Measurements from ENCODE around the gene MYO5A. TPM values are rescaled to one million over a fixed set of nuclear protein-coding genes. Genes with fewer than 3 reads are reported as not detected.

Gene MYO5A
- total RNA-seq, 4 donors from 2014 or later: 10.9 to 151 (median 17.0) TPM

DNA sequence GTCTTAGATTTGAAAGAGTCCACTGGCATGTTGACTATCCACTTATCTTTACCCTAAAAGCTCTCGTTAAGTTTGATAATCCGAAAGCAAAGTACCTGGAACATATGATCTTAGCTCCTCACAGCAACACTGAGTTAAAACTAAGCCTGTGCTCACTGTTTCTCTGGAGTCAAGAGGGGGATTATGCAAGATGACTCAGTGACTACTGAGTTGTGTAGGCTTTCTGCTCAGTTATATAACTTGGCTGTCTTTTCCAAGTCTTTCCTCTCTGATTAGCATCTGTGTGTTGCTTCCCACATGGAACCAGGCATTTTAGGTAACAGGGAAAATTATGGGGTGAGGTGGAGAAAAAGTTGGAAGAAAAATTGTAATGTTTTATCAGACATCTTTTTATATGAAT is 201.9 kb downstream of the MYO5A start:
- H3K27ac ChIP-seq: no peak overlapping the region
- H3K36me3 ChIP-seq: no peaks in the 10 kb centered on the region
- 80 to 100% methylated on average over 2 of the region's 2 CpGs for WGBS, 2 donors (ENCODE audit: low coverage in 1 of 2)
- in situ Hi-C loops (cut with MboI; ENCODE audit: low pct_ligation_motif_present in 1 of 4, low pct_unique_long_range_greater_than_20kb in 1 of 4, low sequenced_read_pairs in 3 of 4) (loop anchor here in 2 of 4 donors (25.0 kb wide), 1 partner anchor 411 kb away; no protein-coding TSS in a partner anchor), intact Hi-C loops (cut with DNase I; ENCODE audit: low total_unique reads) (no loop called here)
- H3K9me3 ChIP-seq: no peaks in the 10 kb centered on the region
- no peaks in the 10 kb centered on the region for H3K27me3 ChIP-seq
- no peak for DNase-seq
- no peak overlapping the region for H3K4me3 ChIP-seq
- H3K4me1 ChIP-seq: no peaks in the 10 kb centered on the region
- TF ChIP-seq POLR2A (IDR thresholded peaks at IDR 0.05) (no peak), EP300 (IDR thresholded peaks at IDR 0.05; ENCODE audit: low read depth) (no peak), POLR2AphosphoS5 (IDR thresholded peaks at IDR 0.05) (no peak), CTCF (IDR thresholded peaks at IDR 0.05) (no peak)

DNA sequence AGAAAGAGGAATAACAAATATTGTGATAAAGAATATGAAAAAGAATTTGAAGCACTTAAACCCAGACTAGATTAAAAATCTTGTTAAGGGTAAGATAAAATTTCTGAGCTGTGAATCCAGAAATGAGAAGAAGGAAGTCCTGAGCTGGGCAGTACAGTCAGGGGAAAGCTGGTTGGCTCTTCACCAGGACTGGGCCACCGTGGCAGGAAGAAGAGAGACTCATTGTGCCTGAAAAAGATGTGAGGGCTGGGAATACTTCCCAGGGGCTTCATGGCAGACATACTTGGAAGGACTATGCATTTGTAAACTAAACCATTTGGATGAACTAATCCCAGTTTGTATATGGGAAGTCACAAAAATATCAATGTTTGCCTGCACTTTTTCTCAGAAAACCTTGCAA is 204.6 kb downstream of the MYO5A start:
- intact Hi-C loops (cut with DNase I; ENCODE audit: low total_unique reads): no loop called here
- H3K27me3 ChIP-seq: no peaks in the 10 kb centered on the region
- WGBS, 2 donors (ENCODE audit: low coverage in 1 of 2): 39 to 50% methylated on average over 1 of the region's 1 CpG

GRCh38 chr15:52318729-52319500 is 209.8 kb downstream of the MYO5A start:
- H3K36me3 ChIP-seq: peaks cover 0 to 3% (median 0%) of the 10 kb centered on the region in 4 donors
- no peaks in the 10 kb centered on the region for H3K9me3 ChIP-seq
- H3K27ac ChIP-seq: no peak overlapping the region
- H3K27me3 ChIP-seq: no peaks in the 10 kb centered on the region
- TF ChIP-seq POLR2A (IDR thresholded peaks at IDR 0.05): no peak
- no peak for TF ChIP-seq EP300 (IDR thresholded peaks at IDR 0.05; ENCODE audit: low read depth)
- no peak for TF ChIP-seq POLR2AphosphoS5 (IDR thresholded peaks at IDR 0.05)
- TF ChIP-seq CTCF (IDR thresholded peaks at IDR 0.05): no peak
- no peaks in the 10 kb centered on the region for H3K4me1 ChIP-seq
- DNase-seq: no peak
- in situ Hi-C loops (cut with MboI; ENCODE audit: low pct_ligation_motif_present in 1 of 4, low pct_unique_long_range_greater_than_20kb in 1 of 4, low sequenced_read_pairs in 3 of 4): no loop called here
- WGBS, 2 donors (ENCODE audit: low coverage in 1 of 2): 90 to 92% methylated on average over 2 to 13 of the region's 13 CpGs
- H3K4me3 ChIP-seq: no peak overlapping the region
- intact Hi-C loops (cut with DNase I; ENCODE audit: low total_unique reads): no loop called here

More for the DNA sequence above, 204.6 kb downstream of the MYO5A start:
- no peaks in the 10 kb centered on the region for H3K36me3 ChIP-seq
- DNase-seq: no peak
- H3K27ac ChIP-seq: no peak overlapping the region
- TF ChIP-seq POLR2AphosphoS5 (IDR thresholded peaks at IDR 0.05): no peak
- TF ChIP-seq EP300 (IDR thresholded peaks at IDR 0.05; ENCODE audit: low read depth): no peak
- no peak for TF ChIP-seq POLR2A (IDR thresholded peaks at IDR 0.05)
- TF ChIP-seq CTCF (IDR thresholded peaks at IDR 0.05): no peak
- no peaks in the 10 kb centered on the region for H3K9me3 ChIP-seq
- in situ Hi-C loops (cut with MboI; ENCODE audit: low pct_ligation_motif_present in 1 of 4, low pct_unique_long_range_greater_than_20kb in 1 of 4, low sequenced_read_pairs in 3 of 4): no loop called here
- no peak overlapping the region for H3K4me3 ChIP-seq
- no peaks in the 10 kb centered on the region for H3K4me1 ChIP-seq

- in situ Hi-C loops (cut with MboI; ENCODE audit: low pct_ligation_motif_present in 1 of 4, low pct_unique_long_range_greater_than_20kb in 1 of 4, low sequenced_read_pairs in 3 of 4): no loop called here
- 83 to 93% methylated on average over 2 of the region's 2 CpGs for WGBS, 2 donors (ENCODE audit: low coverage in 1 of 2)
- no peaks in the 10 kb centered on the region for H3K9me3 ChIP-seq
Measured at GRCh38 chr15:52317688-52318087, 211.0 kb downstream of the MYO5A start.

More at GRCh38 chr15:52317688-52318087, 211.0 kb downstream of the MYO5A start:
- Histone ChIP-seq H3K4me1 (no peaks in the 10 kb centered on the region), H3K36me3 (peaks cover 0 to 3% (median 0%) of the 10 kb centered on the region in 4 donors), H3K27me3 (no peaks in the 10 kb centered on the region), H3K4me3 (no peak overlapping the region), H3K27ac (no peak overlapping the region)
- intact Hi-C loops (cut with DNase I; ENCODE audit: low total_unique reads): no loop called here
- no peak for TF ChIP-seq POLR2AphosphoS5 (IDR thresholded peaks at IDR 0.05)
- TF ChIP-seq EP300 (IDR thresholded peaks at IDR 0.05; ENCODE audit: low read depth): no peak
- no peak for TF ChIP-seq POLR2A (IDR thresholded peaks at IDR 0.05)
- no peak for TF ChIP-seq CTCF (IDR thresholded peaks at IDR 0.05)
- DNase-seq: no peak

All from transverse colon (tissue), 4 donors.